Measurements from ENCODE around the gene MORN4.
"Not testable (repeated sequence)": the region's sequence is repeated elsewhere in the genome, so short reads cannot be mapped to it uniquely, and the experiment has no call there.

MORN4 gene

GRCh38 chr10:97640868-97641811, 7.8 kb upstream of the MORN4 start:
- peak; percentile 38 for DNase-seq

GRCh38 chr10:97640174-97640867, 7.0 kb upstream of the MORN4 start, which contains the start of gene PI4K2A:
TSS of gene PI4K2A (plus strand) at chr10:97640671. CDS start at chr10:97640743, 72 bp downstream.
- peak; percentile 100 for DNase-seq

- not testable (repeated sequence) for DNase-seq
Measured at GRCh38 chr10:97639090-97639489, 5.8 kb upstream of the MORN4 start.

- DNase-seq, result no peak
Measured at GRCh38 chr10:97635577-97635976, 2.3 kb upstream of the MORN4 start.

GRCh38 chr10:97633921-97634320, 621 bp upstream of the MORN4 start:
- DNase-seq, result peak; percentile 68

- no peak for DNase-seq
Measured at GRCh38 chr10:97631098-97631497, 2.2 kb downstream of the MORN4 start.

- DNase-seq, result no peak
Measured at GRCh38 chr10:97629289-97629688, 4.0 kb downstream of the MORN4 start.

- DNase-seq, result no peak
Measured at GRCh38 chr10:97628228-97628627, 5.1 kb downstream of the MORN4 start.

- DNase-seq, result peak; percentile 64
Measured at GRCh38 chr10:97627731-97628130, 5.6 kb downstream of the MORN4 start.

- no peak for DNase-seq
Measured at GRCh38 chr10:97623277-97623676, 10.0 kb downstream of the MORN4 start.

GRCh38 chr10:97618733-97619132, 14.6 kb downstream of the MORN4 start:
- no peak for DNase-seq

GRCh38 chr10:97618285-97618684, 15.0 kb downstream of the MORN4 start:
- no peak for DNase-seq

- peak; percentile 59 for DNase-seq
Measured at GRCh38 chr10:97612386-97612785, 20.9 kb downstream of the MORN4 start.

GRCh38 chr10:97611473-97611872, 21.8 kb downstream of the MORN4 start:
- DNase-seq, result no peak

GRCh38 chr10:97608991-97609561, 24.2 kb downstream of the MORN4 start:
- no peak for DNase-seq

- DNase-seq, result no peak
Measured at GRCh38 chr10:97607095-97607636, 26.1 kb downstream of the MORN4 start.

- DNase-seq, result no peak
Measured at GRCh38 chr10:97601268-97602215, 31.8 kb downstream of the MORN4 start.

- no peak for DNase-seq
Measured at GRCh38 chr10:97600616-97601015, 32.7 kb downstream of the MORN4 start.

- no peak for DNase-seq
Measured at GRCh38 chr10:97599272-97599619, 34.1 kb downstream of the MORN4 start.

GRCh38 chr10:97598407-97599271, 34.7 kb downstream of the MORN4 start:
- no peak for DNase-seq

GRCh38 chr10:97597778-97598177, 35.5 kb downstream of the MORN4 start:
- DNase-seq, result peak; percentile 25

All from hematopoietic multipotent progenitor cell treated with erythropoietin and hydrocortisone succinate and interleukin-3 and kit ligand, for 6 days (in vitro differentiated cells).